Measurements from ENCODE around the gene DONSON. TPM values are rescaled to one million over a fixed set of nuclear protein-coding genes. Genes with fewer than 3 reads are reported as not detected.
"Not testable (repeated sequence)": the region's sequence is repeated elsewhere in the genome, so short reads cannot be mapped to it uniquely, and the experiment has no call there.

DONSON gene, protein sequence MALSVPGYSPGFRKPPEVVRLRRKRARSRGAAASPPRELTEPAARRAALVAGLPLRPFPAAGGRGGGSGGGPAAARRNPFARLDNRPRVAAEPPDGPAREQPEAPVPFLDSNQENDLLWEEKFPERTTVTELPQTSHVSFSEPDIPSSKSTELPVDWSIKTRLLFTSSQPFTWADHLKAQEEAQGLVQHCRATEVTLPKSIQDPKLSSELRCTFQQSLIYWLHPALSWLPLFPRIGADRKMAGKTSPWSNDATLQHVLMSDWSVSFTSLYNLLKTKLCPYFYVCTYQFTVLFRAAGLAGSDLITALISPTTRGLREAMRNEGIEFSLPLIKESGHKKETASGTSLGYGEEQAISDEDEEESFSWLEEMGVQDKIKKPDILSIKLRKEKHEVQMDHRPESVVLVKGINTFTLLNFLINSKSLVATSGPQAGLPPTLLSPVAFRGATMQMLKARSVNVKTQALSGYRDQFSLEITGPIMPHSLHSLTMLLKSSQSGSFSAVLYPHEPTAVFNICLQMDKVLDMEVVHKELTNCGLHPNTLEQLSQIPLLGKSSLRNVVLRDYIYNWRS
- 10 to 100 TPM in 11 of 12 donors, not detected in 1; 19.3 to 34.6 (median 22.9) TPM for polyA plus RNA-seq (ENCODE audit: insufficient read length in 12 of 12)
- long read RNA-seq, donor 1 = 0 reads
- long read RNA-seq, donor 2, partial matches to known transcripts = 0 of 3 reads
- long read RNA-seq, donor 2, other reads (novel, unspliced or antisense) = 0 of 3 reads
- long read RNA-seq, donor 3 = 0 reads
- long read RNA-seq, donor 4 = 0 reads
- long read RNA-seq, donor 5, partial matches to known transcripts = 240 of 265 reads
- long read RNA-seq, donor 5, other reads (novel, unspliced or antisense) = 23 of 265 reads
- long read RNA-seq, donor 6, partial matches to known transcripts = 0 of 2 reads
- long read RNA-seq, donor 6, other reads (novel, unspliced or antisense) = 0 of 2 reads
- long read RNA-seq, donor 7, partial matches to known transcripts = 0 of 2 reads
- long read RNA-seq, donor 7, other reads (novel, unspliced or antisense) = 0 of 2 reads
- long read RNA-seq, donor 8, partial matches to known transcripts = 0 of 4 reads
- long read RNA-seq, donor 8, other reads (novel, unspliced or antisense) = 0 of 4 reads
- long read RNA-seq, donor 9, partial matches to known transcripts = 0 of 1 reads
- long read RNA-seq, donor 9, other reads (novel, unspliced or antisense) = 0 of 1 reads
- long read RNA-seq, donor 10, partial matches to known transcripts = 0 of 2 reads
- long read RNA-seq, donor 10, other reads (novel, unspliced or antisense) = 0 of 2 reads
- long read RNA-seq, donor 11, partial matches to known transcripts = 0 of 1 reads
- long read RNA-seq, donor 11, other reads (novel, unspliced or antisense) = 0 of 1 reads

DNA sequence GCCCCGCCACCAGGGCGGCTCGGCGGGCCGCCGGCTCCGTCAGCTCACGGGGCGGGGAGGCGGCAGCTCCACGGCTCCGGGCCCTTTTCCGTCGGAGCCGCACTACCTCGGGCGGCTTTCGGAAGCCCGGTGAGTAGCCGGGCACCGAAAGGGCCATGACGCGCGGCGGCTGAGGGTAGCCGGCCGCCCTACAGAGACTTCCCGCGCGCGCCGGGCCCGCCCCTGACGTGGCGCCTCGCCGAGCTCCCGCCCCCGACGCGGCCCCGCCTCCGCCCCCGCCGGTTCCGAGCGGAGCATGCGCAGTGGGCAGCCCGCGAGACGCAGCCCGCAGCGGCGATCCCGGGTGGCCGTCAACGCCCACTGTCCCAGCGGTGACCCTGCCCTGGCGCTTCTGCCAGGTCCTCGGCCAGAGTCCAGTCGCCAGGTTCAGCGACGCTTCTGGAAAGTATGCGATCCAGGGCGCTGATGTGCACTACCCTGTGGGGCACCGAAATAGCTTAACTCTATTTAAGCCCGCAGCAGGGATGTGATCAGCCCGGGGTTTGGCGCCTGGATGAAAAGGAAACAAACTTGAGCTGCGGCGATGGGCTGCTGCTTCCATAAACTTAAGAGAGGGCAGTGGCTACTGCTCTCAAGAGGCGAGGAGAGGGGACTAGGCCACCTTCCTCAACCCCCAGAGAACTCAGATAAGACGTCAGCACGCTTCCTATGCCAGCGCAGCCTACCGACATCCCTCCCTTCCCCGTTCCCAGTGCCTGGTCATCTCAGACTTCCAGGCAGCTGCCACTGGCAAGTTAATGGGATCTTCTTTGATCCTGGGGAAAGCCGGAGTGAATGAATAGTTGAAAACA is at the start of gene DONSON:
TSS of gene DONSON (minus strand) at position 200 of the 851 bp plus-strand sequence. CDS start at position 157, 43 bp downstream.
- DNase-seq = peak; percentile 89

DNA sequence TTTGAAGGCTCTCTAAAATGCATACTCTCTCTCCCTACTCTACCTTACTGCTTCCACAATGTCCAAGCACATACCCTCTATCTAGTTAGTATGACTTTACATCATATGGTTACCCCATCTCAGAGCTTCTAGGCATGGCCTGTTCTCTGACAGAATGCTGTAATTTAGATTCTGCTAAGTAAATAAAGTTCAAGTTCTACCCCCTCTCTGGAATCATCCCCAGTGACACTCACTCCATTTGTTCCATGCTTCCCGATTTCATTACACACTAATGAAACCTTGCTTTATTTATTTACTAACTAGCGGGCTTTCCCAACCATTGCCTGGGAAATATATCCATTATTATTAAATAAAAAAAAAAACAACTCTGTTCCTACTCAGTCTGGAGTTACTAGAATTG is 45.8 kb upstream of the DONSON start:
- DNase-seq = no peak

DNA sequence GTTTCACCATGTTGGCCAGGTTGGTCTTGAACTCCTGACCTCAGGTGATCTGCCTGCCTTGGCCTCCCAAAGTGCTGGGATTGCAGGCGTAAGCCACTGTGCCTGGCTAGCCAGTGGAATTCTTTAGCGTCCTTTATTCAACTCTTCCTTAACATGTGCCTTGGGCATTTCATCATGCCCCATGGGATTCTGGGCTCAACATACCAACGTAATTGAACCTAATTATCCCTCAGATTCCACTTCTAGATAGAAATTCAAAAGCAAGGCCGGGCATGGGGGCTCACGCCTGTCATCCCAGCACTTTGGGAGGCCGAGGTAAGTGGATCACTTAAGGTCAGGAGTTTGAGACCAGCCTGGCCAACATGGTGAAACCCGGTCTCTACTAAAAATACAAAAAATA is 37.7 kb upstream of the DONSON start:
- not testable (repeated sequence) for DNase-seq

DNA sequence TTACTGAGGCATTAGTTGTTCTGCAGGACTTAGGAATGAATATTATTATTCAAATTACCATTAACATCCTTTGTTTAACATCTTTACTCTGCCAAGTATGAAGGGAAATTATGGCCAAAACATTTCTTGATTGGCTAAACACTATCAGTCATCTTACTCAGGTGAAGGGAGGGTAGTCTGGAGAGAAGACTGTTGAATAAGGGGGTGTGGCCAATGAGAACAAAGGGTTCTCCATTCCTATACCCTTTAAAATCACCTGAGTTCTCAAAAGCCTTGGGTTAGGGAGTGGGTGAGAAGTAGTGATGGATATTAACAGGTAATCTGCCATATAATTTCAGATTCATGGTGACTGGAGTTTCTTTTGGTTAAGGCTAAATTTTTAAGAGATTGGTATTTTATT is 33.8 kb upstream of the DONSON start:
- no peak for DNase-seq

DNA sequence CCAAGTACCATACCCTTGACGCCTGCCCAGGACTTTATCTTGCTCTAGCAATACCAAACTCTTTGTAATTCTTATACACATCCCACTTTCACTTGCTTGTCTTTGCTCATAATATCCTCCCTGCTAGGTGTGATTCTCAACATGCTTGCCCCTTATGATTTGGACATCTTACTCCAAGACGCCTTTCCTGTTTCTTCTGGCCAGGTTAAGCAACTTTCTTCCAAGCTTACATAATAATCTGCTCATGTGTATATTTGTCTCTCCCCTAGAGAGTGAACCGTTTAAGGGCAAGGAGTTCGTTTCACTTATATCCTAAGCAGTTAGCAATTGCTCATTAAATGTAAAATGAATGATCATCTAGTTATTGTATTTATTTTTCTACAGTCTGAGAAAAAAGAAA is 31.2 kb upstream of the DONSON start:
- no peak for DNase-seq

DNA sequence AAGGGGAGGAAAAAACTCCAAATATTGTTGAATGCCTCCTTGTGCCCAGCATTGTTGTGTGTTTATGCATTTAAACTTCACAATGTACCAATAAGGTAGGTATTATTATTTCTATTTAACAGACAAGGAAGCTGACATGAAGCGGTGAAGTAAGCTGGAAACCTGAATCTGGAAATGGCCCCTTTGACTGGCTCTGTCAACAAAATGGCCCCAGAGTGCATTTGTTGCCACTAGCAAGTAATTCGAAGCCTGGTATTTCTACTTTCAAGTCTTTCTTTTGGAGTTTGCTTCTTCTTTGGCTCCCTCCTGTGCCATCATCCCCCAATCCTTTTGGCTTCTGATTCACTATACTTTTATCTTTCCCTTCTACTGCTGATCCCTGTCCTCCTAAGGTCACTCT is 29.9 kb upstream of the DONSON start:
- DNase-seq = no peak

DNA sequence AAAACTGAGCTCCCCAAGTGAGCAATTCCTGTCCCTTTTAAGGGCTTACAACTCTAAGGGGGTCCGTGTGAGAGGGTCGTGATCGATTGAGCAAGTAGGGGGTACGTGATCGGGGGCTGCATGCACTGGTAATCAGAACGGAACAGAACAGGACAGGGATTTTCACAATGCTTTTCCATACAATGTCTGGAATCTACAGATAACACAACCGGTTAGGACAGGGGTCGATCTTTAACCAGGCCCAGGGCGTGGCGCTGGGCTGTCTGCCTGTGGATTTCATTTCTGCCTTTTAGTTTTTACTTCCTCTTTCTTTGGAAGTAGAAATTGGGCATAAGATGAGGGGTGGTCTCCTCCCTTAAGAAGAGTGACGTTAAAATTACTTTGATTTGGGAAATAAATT is 29.1 kb upstream of the DONSON start:
- DNase-seq = not testable (repeated sequence)

DNA sequence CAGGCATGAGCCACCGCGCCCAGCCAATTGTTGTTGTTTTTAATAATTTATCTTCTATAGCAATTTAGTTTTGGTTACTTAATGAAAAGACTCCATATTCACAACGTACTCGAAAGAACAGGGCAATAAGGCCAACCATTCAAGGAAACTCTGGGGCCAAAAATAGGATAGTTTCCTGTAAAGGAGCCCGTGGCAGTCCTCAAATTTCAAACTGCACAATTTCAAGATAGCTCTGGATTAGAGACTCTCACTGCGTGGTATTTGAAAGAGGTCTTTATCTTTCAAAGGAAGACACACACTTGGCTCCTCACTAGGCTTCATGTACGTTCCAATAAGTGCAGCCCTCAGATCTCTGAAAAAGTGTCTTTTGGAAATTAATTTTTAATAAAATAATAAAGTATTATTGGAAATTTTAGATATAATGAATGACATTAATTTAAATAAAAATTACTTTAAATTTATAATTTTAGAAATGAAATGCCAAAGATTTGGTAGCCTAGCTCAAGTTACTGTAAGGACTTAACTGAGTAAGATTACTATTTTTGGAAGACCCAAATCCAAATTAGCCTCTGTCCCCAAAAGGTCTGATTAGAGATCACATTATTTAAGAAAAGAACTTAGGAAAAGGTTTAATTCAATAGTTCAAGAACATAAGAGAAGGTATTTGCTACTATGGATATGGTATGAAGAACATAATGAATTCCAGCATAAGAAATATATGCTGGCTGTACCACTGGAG is 22.7 kb upstream of the DONSON start:
- no peak for DNase-seq

DNA sequence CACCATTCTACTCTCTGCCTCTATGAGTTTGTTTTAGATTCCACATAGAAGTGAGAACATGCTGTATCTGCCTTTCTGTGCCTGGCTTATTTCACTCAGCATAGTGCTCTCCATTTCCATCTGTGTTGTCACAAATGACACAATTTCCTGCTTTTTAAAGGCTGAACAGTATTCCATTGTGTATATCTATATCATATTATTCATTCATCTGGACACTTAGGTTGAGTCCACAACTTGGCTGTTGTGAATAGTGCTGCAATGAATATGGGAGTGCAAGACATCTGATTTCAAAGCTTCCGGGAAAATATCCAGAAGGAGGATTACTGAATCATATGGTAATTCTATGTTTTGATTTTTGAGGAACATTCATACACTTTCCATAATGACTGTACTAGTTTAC is 20.1 kb upstream of the DONSON start:
- no peak for DNase-seq

DNA sequence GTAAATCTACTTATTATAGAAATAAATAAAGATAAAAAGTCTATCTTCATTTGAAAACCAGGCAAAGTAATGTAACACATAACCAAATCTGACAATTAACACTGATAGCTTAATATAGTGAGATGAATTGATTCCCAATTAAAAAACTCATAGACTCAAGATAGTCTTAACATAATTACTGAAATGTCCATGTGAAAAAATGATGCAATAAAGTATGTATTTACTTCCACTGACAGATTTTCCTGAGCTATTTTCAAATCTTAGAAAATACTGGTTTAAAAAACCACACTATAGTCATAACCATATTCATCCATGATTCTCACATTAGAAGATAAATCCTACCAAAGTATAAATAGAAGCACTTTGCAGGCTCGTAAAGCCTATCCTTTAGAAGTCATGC is 9.6 kb upstream of the DONSON start:
- DNase-seq = no peak

DNA sequence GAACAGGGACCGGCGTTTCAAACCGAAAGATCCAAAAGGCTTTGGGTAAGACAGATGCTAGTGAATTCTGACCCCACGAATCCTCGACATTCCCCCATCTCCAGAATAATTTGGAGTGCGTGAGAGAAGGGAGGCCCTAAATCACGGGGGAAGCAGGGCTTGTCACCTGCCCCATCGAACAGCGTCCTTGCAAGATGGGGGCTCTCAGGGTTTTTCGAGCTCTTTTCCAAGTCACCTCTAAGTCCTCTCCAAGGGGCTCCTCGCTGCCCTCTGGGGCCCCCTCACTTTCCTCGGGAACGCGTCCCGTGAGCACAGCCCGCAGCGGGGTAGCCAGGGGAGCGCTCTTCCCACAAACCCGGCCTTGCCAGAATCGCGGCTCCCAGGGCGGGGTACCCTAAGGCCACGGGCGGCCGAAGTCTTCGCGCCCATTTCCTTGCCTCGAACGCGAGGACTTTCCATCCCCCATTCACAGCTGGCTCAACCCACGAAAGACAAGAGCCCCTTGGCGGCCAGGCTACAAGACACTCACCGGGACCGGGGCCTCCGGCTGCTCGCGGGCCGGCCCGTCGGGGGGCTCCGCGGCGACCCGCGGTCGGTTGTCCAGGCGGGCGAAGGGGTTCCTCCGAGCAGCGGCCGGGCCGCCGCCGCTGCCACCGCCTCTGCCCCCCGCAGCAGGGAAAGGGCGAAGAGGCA is 546 bp downstream of the DONSON start:
- DNase-seq = peak; percentile 44

DNA sequence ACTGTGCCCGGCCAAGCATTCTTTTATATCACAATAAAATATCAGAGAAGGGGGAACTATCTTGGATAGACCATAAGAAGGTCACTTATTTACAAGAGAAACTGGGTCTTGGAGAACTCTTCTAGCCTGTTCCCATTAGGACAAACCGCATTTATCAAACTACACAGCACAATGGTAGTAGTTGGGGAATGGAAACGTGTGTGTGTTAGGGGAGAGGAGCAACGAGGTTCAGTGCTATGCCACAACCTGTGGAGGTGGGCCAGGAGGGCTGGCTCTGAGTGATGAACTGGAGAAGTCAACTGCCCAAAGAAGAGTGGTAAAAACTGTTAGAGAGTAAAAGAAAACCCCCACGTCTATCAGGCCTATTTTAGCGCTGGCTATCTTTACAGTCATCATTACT is 1.6 kb downstream of the DONSON start:
- no peak for DNase-seq

DNA sequence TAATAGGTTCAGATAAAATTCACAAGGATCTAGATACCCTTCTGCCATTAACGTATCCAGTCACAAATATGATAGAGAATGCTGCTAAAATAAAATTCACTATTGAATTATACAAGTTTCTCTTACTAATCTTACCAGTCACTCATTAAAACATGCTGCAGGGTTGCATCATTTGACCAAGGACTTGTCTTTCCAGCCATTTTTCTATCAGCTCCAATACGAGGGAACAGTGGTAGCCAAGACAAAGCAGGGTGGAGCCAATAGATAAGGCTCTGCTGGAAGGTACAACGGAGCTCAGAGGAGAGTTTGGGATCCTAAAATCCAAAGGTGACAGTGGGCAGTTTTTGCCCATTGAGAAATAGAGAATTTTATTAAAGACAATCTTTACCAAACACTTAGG is 4.0 kb downstream of the DONSON start:
- no peak for DNase-seq

DNA sequence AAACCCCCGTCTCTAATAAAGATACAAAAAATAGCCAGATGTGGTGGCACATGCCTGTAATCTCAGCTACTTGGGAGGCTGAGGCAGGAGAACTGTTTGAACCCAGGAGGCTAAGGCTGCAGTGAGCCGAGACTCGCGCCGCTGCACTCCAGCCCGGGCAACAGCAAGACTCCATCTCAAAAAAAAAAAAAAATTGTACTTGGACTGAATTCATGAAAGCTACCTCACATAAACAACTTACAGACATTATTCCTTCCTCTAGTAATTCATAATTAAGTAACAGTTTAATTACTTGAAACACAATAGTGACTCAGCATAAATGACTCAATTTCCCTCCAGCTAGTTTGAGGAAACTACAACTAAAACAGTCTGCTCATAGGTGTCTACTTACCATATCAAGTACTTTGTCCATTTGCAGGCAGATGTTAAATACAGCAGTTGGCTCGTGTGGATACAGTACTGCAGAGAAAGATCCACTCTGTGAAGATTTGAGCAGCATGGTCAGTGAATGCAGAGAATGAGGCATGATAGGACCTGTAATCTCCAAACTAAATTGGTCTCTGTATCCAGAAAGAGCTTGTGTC is 9.4 kb downstream of the DONSON start:
- no peak for DNase-seq

DNA sequence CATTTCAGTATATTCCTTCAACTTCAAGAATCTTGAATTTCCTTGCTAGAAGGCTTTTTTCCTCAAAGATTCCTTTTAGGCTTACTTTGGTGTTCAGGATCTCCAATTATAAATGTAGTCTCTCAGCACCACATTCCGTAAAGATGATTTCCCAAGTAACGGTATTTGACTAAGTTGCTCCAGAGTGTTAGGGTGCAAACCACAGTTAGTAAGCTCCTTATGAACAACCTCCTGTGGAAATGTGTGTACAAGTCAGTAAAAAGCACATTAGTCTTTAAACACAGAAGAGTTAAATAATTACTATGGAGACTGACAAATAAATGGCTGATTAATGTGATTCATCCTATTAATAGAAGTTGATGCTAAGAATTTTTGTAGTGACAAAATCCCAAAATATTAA is 10.3 kb downstream of the DONSON start:
- DNase-seq = no peak

DNA sequence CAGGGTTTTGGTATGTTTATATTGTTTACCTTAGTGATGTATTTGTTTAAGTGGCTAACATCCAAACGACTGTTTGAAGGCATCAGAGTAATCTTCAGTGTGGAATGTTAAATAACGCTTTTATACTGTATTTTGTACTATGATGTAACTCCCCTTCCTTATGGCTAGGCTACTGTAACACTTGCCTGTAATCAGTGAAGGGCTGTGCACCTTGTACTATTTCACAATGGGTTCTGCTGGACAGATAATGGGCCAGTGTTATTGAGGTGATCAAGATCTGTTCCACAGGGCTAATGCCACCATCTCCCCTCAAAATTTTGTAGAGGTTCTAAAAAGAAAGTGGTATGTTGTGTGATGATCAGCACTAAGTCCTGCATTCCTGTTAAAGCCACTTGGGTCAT is 11.7 kb downstream of the DONSON start:
- DNase-seq = not testable (repeated sequence)

DNA sequence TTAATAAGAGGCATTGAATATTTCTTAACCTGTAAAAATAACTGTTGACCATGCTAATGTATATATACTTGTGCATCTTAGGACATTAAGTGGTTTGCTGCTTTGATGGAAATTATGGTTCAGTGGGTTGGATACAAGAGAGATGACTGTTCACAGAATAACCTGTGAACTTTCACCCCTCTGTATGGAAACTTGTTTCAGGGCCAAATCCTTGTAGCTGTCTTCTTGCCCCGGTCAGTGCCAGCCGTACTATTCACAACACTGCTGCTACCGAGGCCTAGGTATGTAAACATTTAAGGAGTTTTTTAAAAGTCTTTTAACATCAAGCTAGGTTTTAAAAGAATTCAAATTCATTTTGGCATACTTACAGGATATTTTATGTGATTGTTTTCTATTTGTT is 16.1 kb downstream of the DONSON start:
- DNase-seq = no peak

DNA sequence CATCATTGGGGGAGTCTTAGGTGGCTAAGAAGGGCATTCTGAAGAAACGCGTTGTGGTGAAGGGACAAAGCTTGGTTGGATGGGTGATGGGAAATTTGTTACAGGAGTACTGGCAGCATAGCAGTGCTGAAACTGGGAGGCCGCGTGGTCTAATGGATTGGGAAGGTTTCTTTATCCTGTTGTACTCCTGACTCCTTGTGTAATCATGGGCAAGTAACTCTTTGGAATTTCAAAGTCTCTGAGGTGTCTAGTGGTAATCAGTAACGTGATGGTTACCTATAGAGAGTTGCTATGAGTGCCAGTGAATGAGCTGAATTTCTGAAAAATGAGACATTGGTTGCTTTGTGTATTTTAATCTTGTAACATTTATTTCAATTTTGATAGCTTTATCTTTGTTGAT is 18.5 kb downstream of the DONSON start:
- no peak for DNase-seq

DNA sequence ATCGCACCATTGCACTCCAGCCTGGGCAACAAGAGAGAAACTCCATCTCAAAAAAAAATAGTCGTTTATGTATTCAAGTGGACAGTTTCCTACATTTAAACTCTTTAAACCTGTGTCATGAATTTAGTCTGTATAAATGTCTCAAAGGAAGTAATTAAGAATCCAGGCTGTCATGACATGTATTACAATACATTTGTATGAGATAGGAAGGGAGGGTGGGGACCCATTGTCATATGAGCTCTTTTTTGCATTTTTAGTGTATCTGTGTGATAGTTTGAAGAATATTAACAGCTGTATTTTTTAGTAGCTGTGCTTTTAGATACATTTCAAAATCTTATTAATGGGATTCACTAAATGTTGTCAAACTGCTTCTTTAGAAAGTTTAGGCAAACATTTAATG is 20.0 kb downstream of the DONSON start:
- DNase-seq = no peak
